Activated CD4-positive, alpha-beta T cell treated with anti-CD3 and anti-CD28 coated beads for 36 hours (primary cell): ENCODE results near the gene UGT2A1. TPM values are rescaled to one million over a fixed set of nuclear protein-coding genes. Genes with fewer than 3 reads are reported as not detected.

Source experiments
- ATAC-seq: fragments of 200-7000 bp; cut with Tn5 transposase; one replicate; pipeline ENCODE4 v1.10.0; 2021; ENCODE audit warnings: mild to moderate bottlenecking, moderate library complexity
- CTCF ChIA-PET: fragments of 350-600 bp; sonication (Branson Sonifier 250); formaldehyde crosslinking; loops from one replicate; lab custom pipeline; 2021; ENCODE audit warnings: antibody characterized with exemption; lab: Charles Lee
- POLR2A ChIA-PET: fragments of 350-600 bp; sonication (Branson Sonifier 250); formaldehyde crosslinking; loops from one replicate; lab custom pipeline; 2021; ENCODE audit warnings: antibody characterized with exemption, inconsistent platforms; lab: Charles Lee
- DNase-seq: peaks from one replicate; pipeline ENCODE4 v3.0.0-alpha.2; 2020
- H3K27ac Mint-ChIP-seq: one replicate; pipeline ENCODE4 v1.8.0; 2021; ENCODE audit warnings: mixed read lengths
- H3K27me3 Mint-ChIP-seq: one replicate; pipeline ENCODE4 v1.8.0; 2021; ENCODE audit warnings: mixed read lengths
- H3K36me3 Mint-ChIP-seq: one replicate; pipeline ENCODE4 v1.8.0; 2021; ENCODE audit warnings: low read depth, mixed read lengths
- H3K4me1 Mint-ChIP-seq: one replicate; pipeline ENCODE4 v1.8.0; 2021; ENCODE audit warnings: mixed read lengths
- H3K4me3 Mint-ChIP-seq: one replicate; pipeline ENCODE4 v1.8.0; 2021; ENCODE audit warnings: mild to moderate bottlenecking, moderate library complexity, mixed read lengths
- H3K9me3 Mint-ChIP-seq: one replicate; pipeline ENCODE4 v1.8.0; 2021; ENCODE audit warnings: low read depth, mixed read lengths
- intact Hi-C, 2 experiments: fragments of 100-400 bp; cut with DNase I in 1 of 2; cut with micrococcal nuclease in 1 of 2; formaldehyde crosslinking; loops; one replicate each; pipeline versions ENCODE4 v1.14.2 to v1.15.1; 2022 to 2024; cut with DNase I, micrococcal nuclease
- total RNA-seq, 2 experiments: library from RNA; stranded (reverse); gene quantifications; one replicate each; pipeline ENCODE4 v1.2.3, GENCODE V29; 2021

The UGT2A1 gene
- total RNA-seq, 2 experiments from 2014 or later = not detected

GRCh38 chr4:69589884-69590283 lies 63.2 kb downstream of the UGT2A1 start:
- CTCF ChIA-PET = no interaction called here

GRCh38 chr4:69584135-69584534 lies 68.9 kb downstream of the UGT2A1 start:
- no peak for ATAC-seq
- Mint-ChIP-seq H3K4me3 (no peak overlapping the region), H3K36me3 (no peaks in the 10 kb centered on the region), H3K9me3 (no peaks in the 10 kb centered on the region), H3K27me3 (peaks cover 1% of the 10 kb centered on the region), H3K4me1 (no peaks in the 10 kb centered on the region), H3K27ac (no peak overlapping the region)
- no peak for DNase-seq
- intact Hi-C loops = no loop called here
- CTCF ChIA-PET = no interaction called here
- POLR2A ChIA-PET = no interaction called here

More at GRCh38 chr4:69589884-69590283, 63.2 kb downstream of the UGT2A1 start:
- peaks cover 3% of the 10 kb centered on the region for H3K27me3 Mint-ChIP-seq
- no peak for ATAC-seq
- intact Hi-C loops = no loop called here
- H3K36me3 Mint-ChIP-seq = no peaks in the 10 kb centered on the region
- POLR2A ChIA-PET = no interaction called here
- H3K4me3 Mint-ChIP-seq = no peak overlapping the region
- H3K27ac Mint-ChIP-seq = no peak overlapping the region
- DNase-seq = no peak
- no peaks in the 10 kb centered on the region for H3K9me3 Mint-ChIP-seq
- no peaks in the 10 kb centered on the region for H3K4me1 Mint-ChIP-seq

- Mint-ChIP-seq H3K4me3 (no peak overlapping the region), H3K9me3 (no peaks in the 10 kb centered on the region), H3K27ac (no peak overlapping the region), H3K27me3 (peaks cover 1% of the 10 kb centered on the region), H3K4me1 (no peaks in the 10 kb centered on the region), H3K36me3 (no peaks in the 10 kb centered on the region)
- DNase-seq = no peak
- ATAC-seq = no peak
- ChIA-PET CTCF (no interaction called here), POLR2A (no interaction called here)
- intact Hi-C loops = no loop called here
Observed at GRCh38 chr4:69583543-69583942, 69.5 kb downstream of the UGT2A1 start.

- H3K27ac Mint-ChIP-seq = no peak overlapping the region
- POLR2A ChIA-PET = no interaction called here
- DNase-seq (no peak), ATAC-seq (no peak)
- H3K27me3 Mint-ChIP-seq = no peaks in the 10 kb centered on the region
- H3K9me3 Mint-ChIP-seq = peaks cover 3% of the 10 kb centered on the region
- no peak overlapping the region for H3K4me3 Mint-ChIP-seq
- no peaks in the 10 kb centered on the region for H3K4me1 Mint-ChIP-seq
- intact Hi-C loops = no loop called here
- H3K36me3 Mint-ChIP-seq = no peaks in the 10 kb centered on the region
- CTCF ChIA-PET = interaction anchor here (0.8 to 0.9 kb wide), 2 partner anchors 11 to 18 kb away, joined by 3 read pairs; no protein-coding TSS in a partner anchor
Observed at GRCh38 chr4:69577245-69577644, 75.8 kb downstream of the UGT2A1 start.

- DNase-seq (no peak), ATAC-seq (no peak)
- Mint-ChIP-seq H3K27ac (no peak overlapping the region), H3K4me1 (no peaks in the 10 kb centered on the region), H3K9me3 (peaks cover 3% of the 10 kb centered on the region), H3K36me3 (no peaks in the 10 kb centered on the region), H3K27me3 (no peaks in the 10 kb centered on the region), H3K4me3 (no peak overlapping the region)
- CTCF ChIA-PET = no interaction called here
- intact Hi-C loops = no loop called here
- POLR2A ChIA-PET = no interaction called here
Observed at GRCh38 chr4:69576251-69576877, 76.7 kb downstream of the UGT2A1 start.

- no peaks in the 10 kb centered on the region for H3K27me3 Mint-ChIP-seq
- intact Hi-C loops = no loop called here
- POLR2A ChIA-PET = no interaction called here
- no peaks in the 10 kb centered on the region for H3K4me1 Mint-ChIP-seq
- no peaks in the 10 kb centered on the region for H3K36me3 Mint-ChIP-seq
- ATAC-seq (no peak), DNase-seq (no peak)
- H3K27ac Mint-ChIP-seq = no peak overlapping the region
- H3K4me3 Mint-ChIP-seq = no peak overlapping the region
- no peaks in the 10 kb centered on the region for H3K9me3 Mint-ChIP-seq
- CTCF ChIA-PET = no interaction called here
Observed at GRCh38 chr4:69568787-69569186, 84.3 kb downstream of the UGT2A1 start.

- no peaks in the 10 kb centered on the region for H3K27me3 Mint-ChIP-seq
- H3K4me1 Mint-ChIP-seq = no peaks in the 10 kb centered on the region
- H3K36me3 Mint-ChIP-seq = no peaks in the 10 kb centered on the region
- ATAC-seq (no peak), DNase-seq (no peak)
- H3K4me3 Mint-ChIP-seq = no peak overlapping the region
- ChIA-PET CTCF (no interaction called here), POLR2A (no interaction called here)
- H3K9me3 Mint-ChIP-seq = no peaks in the 10 kb centered on the region
- intact Hi-C loops = no loop called here
- no peak overlapping the region for H3K27ac Mint-ChIP-seq
Observed at GRCh38 chr4:69563424-69563823, 89.6 kb downstream of the UGT2A1 start.

GRCh38 chr4:69549651-69550050 lies 103.4 kb downstream of the UGT2A1 start:
- no peaks in the 10 kb centered on the region for H3K4me1 Mint-ChIP-seq
- no peak overlapping the region for H3K27ac Mint-ChIP-seq
- no peak for ATAC-seq
- POLR2A ChIA-PET = no interaction called here
- H3K36me3 Mint-ChIP-seq = no peaks in the 10 kb centered on the region
- intact Hi-C loops = no loop called here
- no peak overlapping the region for H3K4me3 Mint-ChIP-seq
- H3K27me3 Mint-ChIP-seq = no peaks in the 10 kb centered on the region
- no peak for DNase-seq
- H3K9me3 Mint-ChIP-seq = no peaks in the 10 kb centered on the region
- CTCF ChIA-PET = interaction anchor here (0.6 kb wide), 1 partner anchor 493 kb away, joined by 3 read pairs; no protein-coding TSS in a partner anchor

- Mint-ChIP-seq H3K9me3 (no peaks in the 10 kb centered on the region), H3K4me3 (no peak overlapping the region), H3K36me3 (no peaks in the 10 kb centered on the region), H3K27me3 (no peaks in the 10 kb centered on the region), H3K27ac (no peak overlapping the region), H3K4me1 (no peaks in the 10 kb centered on the region)
- no peak for DNase-seq
- ChIA-PET CTCF (interaction anchor here (1.5 kb wide), 1 partner anchor 9 kb away, joined by 4 read pairs; no protein-coding TSS in a partner anchor), POLR2A (no interaction called here)
- intact Hi-C loops = no loop called here
- no peak for ATAC-seq
Observed at GRCh38 chr4:69546134-69546765, 106.8 kb downstream of the UGT2A1 start.

Other genes starting within 250 kb of the UGT2A1 start
- gene UGT2B4, start 157.3 kb downstream of the UGT2A1 start, total RNA-seq = not detected
- not detected for gene UGT2A2, start 13.6 kb downstream of the UGT2A1 start, total RNA-seq
- 1 to 10 TPM; 2.8 to 2.9 TPM for gene SULT1B1, start 107.4 kb upstream of the UGT2A1 start, total RNA-seq
- not detected for gene SULT1E1, start 206.9 kb upstream of the UGT2A1 start, total RNA-seq